OCI-LY1 (cell line): Measurements from ENCODE around the gene BRCA2.

ENCODE experiments used
- H2AFZ ChIP-seq: fragments of 200-600 bp; sonication (generic), shearing (Covaris generic); 2 replicates; pipeline ENCODE4 v1.6.0; 2014; ENCODE audit warnings: antibody characterized with exemption, mild to moderate bottlenecking, low read length
- H3F3A ChIP-seq: fragments of 200-600 bp; sonication (generic), shearing (Covaris generic); 2 replicates; pipeline ENCODE4 v1.6.0; 2014; ENCODE audit warnings: mild to moderate bottlenecking, antibody characterized with exemption, low read length, moderate library complexity; ENCODE audit not compliant: insufficient read depth
- H3K27ac ChIP-seq: fragments of 200-600 bp; sonication (generic); 2 replicates; pipeline ENCODE4 v1.5.1; 2014; ENCODE audit warnings: low read length, mixed run types, mild to moderate bottlenecking, low read depth; ENCODE audit not compliant: poor library complexity, severe bottlenecking
- H3K27me3 ChIP-seq: fragments of 200-600 bp; sonication (generic); 2 replicates; pipeline ENCODE4 v1.6.0; 2014; ENCODE audit warnings: antibody characterized with exemption, mild to moderate bottlenecking, low read length, moderate library complexity; ENCODE audit not compliant: insufficient read depth
- H3K36me3 ChIP-seq: fragments of 200-600 bp; sonication (generic); 2 replicates; pipeline ENCODE4 v1.6.1; 2014; ENCODE audit warnings: mild to moderate bottlenecking, antibody characterized with exemption, low read length, moderate library complexity, mixed read lengths; ENCODE audit not compliant: insufficient read depth
- H3K4me1 ChIP-seq: fragments of 200-600 bp; sonication (generic); 2 replicates; pipeline ENCODE4 v1.5.1; 2014; ENCODE audit warnings: mild to moderate bottlenecking, low read length, moderate library complexity; ENCODE audit not compliant: insufficient read depth, severe bottlenecking
- H3K4me2 ChIP-seq: fragments of 200-600 bp; sonication (generic), shearing (Covaris generic); 2 replicates; pipeline ENCODE4 v1.6.1; 2014; ENCODE audit warnings: low read length
- H3K4me3 ChIP-seq: fragments of 200-600 bp; sonication (generic); 2 replicates; pipeline ENCODE4 v1.5.1; 2014; ENCODE audit warnings: low read length, low read depth, mild to moderate bottlenecking, mixed read lengths; ENCODE audit not compliant: poor library complexity, severe bottlenecking
- H3K79me2 ChIP-seq: fragments of 200-600 bp; shearing (Covaris generic); 2 replicates; pipeline ENCODE4 v1.6.1; 2016; ENCODE audit warnings: mixed run types, low read length, mixed read lengths; ENCODE audit not compliant: insufficient read depth
- H3K9ac ChIP-seq: fragments of 200-600 bp; sonication (generic), shearing (Covaris generic); 2 replicates; pipeline ENCODE4 v1.6.1; 2014; ENCODE audit warnings: mild to moderate bottlenecking, low read length, mixed read lengths
- H3K9me2 ChIP-seq: fragments of 200-600 bp; sonication (generic), shearing (Covaris generic); 2 replicates; pipeline ENCODE4 v1.6.1; 2014; ENCODE audit warnings: low read depth, mild to moderate bottlenecking, low read length, mixed read lengths
- H3K9me3 ChIP-seq: fragments of 200-600 bp; shearing (Covaris generic); 2 replicates; pipeline ENCODE4 v1.6.1; 2014; ENCODE audit warnings: low read length, mixed read lengths
- H4K20me1 ChIP-seq: fragments of 200-600 bp; sonication (generic), shearing (Covaris generic); 2 replicates; pipeline ENCODE4 v1.6.0; 2016; ENCODE audit warnings: mild to moderate bottlenecking, low read length; ENCODE audit not compliant: insufficient read depth
- EZH2 ChIP-seq: fragments of 200-600 bp; sonication (generic), shearing (Covaris generic); IDR thresholded peaks from 2 replicates; pipeline ENCODE4 v1.8.0; 2017; ENCODE audit warnings: borderline replicate concordance, mixed run types, mild to moderate bottlenecking, antibody characterized with exemption, low read length, moderate library complexity, mixed read lengths
- TF ChIP-seq, protein P1 (sequence below): fragments of 200-600 bp; sonication (generic), shearing (Covaris generic); IDR thresholded peaks from 2 replicates; pipeline ENCODE4 v1.5.1; 2017; ENCODE audit warnings: mild to moderate bottlenecking, antibody characterized with exemption, low read length, moderate library complexity, mixed read lengths

BRCA2 gene

DNA sequence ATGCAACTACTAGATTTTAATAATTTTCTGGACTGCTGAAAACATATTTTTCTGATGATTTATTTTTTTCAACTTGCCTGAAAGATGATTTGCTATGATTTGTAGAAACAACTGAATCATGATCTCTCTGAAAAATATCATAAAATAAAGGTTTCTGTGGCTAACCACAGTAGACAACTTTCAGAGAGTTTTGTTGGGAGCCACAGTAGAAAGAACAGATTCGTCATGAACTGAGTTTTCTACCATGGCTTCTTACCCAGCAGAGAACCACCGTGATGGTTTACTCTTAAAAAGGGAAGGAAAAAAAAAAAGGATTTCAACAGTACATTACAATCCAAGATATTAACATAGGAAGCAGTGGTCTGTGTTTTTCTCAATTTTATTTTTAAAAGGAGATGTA is 18.1 kb upstream of the BRCA2 start:
- Histone ChIP-seq H3K4me1 (no peaks in the 10 kb centered on the region), H3K79me2 (no peaks in the 10 kb centered on the region), H2AFZ (no peak overlapping the region), H3K36me3 (no peaks in the 10 kb centered on the region), H3K9ac (no peak overlapping the region), H3K27me3 (no peaks in the 10 kb centered on the region), H3K4me3 (no peak overlapping the region), H3K9me3 (no peaks in the 10 kb centered on the region), H3K27ac (no peak overlapping the region), H3K4me2 (no peak overlapping the region), H4K20me1 (no peaks in the 10 kb centered on the region), H3F3A (no peaks in the 10 kb centered on the region), H3K9me2 (no peaks in the 10 kb centered on the region)
- no peak for TF ChIP-seq EZH2
- TF ChIP-seq, protein P1, sequence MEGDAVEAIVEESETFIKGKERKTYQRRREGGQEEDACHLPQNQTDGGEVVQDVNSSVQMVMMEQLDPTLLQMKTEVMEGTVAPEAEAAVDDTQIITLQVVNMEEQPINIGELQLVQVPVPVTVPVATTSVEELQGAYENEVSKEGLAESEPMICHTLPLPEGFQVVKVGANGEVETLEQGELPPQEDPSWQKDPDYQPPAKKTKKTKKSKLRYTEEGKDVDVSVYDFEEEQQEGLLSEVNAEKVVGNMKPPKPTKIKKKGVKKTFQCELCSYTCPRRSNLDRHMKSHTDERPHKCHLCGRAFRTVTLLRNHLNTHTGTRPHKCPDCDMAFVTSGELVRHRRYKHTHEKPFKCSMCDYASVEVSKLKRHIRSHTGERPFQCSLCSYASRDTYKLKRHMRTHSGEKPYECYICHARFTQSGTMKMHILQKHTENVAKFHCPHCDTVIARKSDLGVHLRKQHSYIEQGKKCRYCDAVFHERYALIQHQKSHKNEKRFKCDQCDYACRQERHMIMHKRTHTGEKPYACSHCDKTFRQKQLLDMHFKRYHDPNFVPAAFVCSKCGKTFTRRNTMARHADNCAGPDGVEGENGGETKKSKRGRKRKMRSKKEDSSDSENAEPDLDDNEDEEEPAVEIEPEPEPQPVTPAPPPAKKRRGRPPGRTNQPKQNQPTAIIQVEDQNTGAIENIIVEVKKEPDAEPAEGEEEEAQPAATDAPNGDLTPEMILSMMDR, result no peak

GRCh38 chr13:32298695-32299094 is 16.6 kb upstream of the BRCA2 start:
- Histone ChIP-seq H3K27me3 (no peaks in the 10 kb centered on the region), H3K27ac (no peak overlapping the region), H4K20me1 (no peaks in the 10 kb centered on the region), H3K9me2 (no peaks in the 10 kb centered on the region), H3K79me2 (no peaks in the 10 kb centered on the region), H3F3A (no peaks in the 10 kb centered on the region), H3K4me2 (no peak overlapping the region), H2AFZ (no peak overlapping the region), H3K4me1 (no peaks in the 10 kb centered on the region), H3K9me3 (no peaks in the 10 kb centered on the region), H3K4me3 (no peak overlapping the region), H3K36me3 (no peaks in the 10 kb centered on the region), H3K9ac (no peak overlapping the region)
- TF ChIP-seq EZH2, result no peak
- TF ChIP-seq, protein P1, result no peak

DNA sequence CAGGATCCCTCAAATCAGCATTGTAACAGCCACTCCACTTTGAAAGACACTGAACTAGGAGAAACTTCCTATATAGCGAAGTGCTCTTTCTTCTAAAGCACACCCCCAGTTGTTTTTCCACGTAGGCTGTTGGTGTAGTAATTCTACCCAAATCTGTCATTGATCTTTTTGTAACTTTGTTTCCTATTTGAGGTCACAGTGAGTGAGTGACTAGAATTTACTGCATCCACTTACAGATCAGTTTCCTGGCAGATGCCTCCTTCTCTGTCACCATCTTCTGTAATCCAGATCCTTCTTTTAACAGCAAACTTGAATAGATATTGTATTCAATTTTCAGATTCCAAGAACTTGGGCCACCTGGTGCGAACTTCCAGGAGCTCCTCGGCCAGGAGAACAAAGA is 15.4 kb upstream of the BRCA2 start:
- Histone ChIP-seq H3K9me2 (no peaks in the 10 kb centered on the region), H3K4me2 (no peak overlapping the region), H3K36me3 (no peaks in the 10 kb centered on the region), H3K79me2 (no peaks in the 10 kb centered on the region), H3F3A (no peaks in the 10 kb centered on the region), H4K20me1 (no peaks in the 10 kb centered on the region), H2AFZ (no peak overlapping the region), H3K9me3 (no peaks in the 10 kb centered on the region), H3K27ac (no peak overlapping the region), H3K9ac (no peak overlapping the region), H3K4me1 (no peaks in the 10 kb centered on the region), H3K27me3 (no peaks in the 10 kb centered on the region), H3K4me3 (no peak overlapping the region)
- no peak for TF ChIP-seq EZH2
- TF ChIP-seq, protein P1, result no peak
